HG03457 (cell line): ENCODE results near the gene EFEMP2.
"Not testable (repeated sequence)": the region's sequence is repeated elsewhere in the genome, so short reads cannot be mapped to it uniquely, and the experiment has no call there.

Experiments used
- ATAC-seq: cut with Tn5 transposase; IDR thresholded peaks from one replicate; pipeline ENCODE4 v1.9.1; 2021; ENCODE audit warnings: moderate number of reproducible peaks; ENCODE audit not compliant: unreplicated experiment

EFEMP2 gene

DNA sequence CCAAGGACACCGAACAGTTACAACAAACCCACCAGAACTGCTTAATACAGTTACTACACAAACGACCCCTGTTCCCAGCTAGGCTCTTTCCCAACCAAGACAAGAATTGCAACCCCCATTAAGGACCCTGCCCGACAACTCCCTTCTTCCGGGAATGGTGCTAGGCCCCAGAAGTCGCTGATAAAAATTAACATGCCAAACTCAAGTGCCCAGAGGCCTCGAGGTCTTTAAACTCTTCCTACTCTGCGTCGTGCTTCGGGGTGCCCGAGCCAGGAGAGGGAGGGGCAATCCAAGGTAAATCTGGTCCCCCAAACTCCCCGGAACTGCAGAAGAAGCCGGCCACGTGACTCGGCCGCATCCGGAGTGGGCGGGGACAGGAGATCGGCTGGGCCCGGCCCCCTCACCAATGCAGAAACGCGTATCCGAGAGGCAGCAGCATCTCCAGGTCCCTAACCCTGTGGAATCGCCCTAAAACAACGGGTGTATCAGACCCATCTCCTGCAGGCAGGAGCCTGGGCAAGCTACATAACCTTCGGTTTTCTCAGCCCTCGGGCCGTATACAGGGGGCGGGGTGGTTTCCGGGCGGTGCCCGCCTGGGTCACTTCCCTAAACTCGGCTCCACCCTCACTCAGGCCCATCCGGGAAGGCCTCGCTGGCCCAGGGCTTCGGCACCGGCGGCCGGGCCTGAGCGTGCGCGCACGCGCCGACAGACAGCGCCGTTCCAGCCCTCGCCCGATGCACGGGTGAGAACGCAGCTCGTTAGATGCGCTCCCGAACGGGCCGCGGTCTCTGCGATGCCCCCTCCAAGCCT, 15.7 kb downstream of the EFEMP2 start:
- no peak for ATAC-seq

DNA sequence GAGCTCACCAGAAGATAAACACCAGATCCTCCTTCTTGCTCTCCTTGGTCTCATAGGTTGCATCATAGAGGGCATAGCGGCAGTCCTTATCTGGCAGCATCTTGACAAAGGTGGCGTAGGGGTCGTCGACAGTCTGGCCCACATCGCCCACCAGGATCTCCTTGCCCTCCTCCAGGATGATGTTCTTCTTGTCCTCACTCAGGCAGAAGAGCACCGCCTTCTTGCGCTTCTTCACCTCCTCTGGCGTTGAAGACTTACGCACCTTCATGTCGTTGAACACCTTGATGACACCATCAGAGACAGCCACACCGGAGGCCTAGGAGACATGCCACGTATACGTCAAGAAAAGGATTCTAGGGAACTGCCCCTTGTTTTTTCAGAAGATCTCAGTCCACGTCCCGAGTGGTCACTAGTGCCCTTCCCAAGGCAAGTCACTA, 16.7 kb downstream of the EFEMP2 start:
- no peak for ATAC-seq

- ATAC-seq: no peak
Measured at GRCh38 chr11:65854852-65855837, 17.5 kb downstream of the EFEMP2 start.

GRCh38 chr11:65854161-65854592, 18.4 kb downstream of the EFEMP2 start:
- no peak for ATAC-seq

DNA sequence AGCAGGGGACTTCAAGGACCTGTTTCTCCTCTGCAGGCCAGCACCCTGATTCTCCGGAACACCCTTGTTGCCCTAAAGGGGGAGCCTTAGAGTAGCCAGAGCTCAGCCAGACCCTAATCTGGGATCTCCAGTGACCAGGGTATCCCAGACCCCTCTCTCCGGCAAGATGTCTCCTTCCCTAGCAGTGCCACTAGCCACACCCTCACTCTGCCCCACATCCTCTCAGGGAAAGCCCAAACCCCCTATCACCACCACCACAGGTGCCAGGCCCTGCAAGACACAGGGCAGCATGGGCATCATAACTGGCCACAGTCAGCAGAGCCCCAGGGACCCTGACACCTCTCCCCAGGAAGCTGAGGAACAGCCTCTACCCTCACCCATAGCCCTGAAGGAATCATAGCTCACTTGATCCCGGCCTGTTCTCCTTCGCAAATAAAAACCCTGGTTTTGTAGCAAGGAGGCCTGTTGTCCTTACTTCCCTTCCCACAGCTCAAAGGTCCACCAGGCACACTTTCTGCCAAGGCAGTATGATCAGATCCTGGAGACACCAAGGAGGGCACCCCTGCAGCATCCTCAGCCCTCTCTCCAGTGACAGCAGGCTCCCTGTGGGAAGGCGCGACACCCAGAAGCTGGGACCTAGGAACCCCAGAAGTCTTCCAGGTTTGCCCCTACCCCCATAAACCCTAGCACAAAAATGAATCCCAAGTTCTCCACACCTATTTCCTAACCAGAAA, 19.2 kb downstream of the EFEMP2 start:
- ATAC-seq: no peak

DNA sequence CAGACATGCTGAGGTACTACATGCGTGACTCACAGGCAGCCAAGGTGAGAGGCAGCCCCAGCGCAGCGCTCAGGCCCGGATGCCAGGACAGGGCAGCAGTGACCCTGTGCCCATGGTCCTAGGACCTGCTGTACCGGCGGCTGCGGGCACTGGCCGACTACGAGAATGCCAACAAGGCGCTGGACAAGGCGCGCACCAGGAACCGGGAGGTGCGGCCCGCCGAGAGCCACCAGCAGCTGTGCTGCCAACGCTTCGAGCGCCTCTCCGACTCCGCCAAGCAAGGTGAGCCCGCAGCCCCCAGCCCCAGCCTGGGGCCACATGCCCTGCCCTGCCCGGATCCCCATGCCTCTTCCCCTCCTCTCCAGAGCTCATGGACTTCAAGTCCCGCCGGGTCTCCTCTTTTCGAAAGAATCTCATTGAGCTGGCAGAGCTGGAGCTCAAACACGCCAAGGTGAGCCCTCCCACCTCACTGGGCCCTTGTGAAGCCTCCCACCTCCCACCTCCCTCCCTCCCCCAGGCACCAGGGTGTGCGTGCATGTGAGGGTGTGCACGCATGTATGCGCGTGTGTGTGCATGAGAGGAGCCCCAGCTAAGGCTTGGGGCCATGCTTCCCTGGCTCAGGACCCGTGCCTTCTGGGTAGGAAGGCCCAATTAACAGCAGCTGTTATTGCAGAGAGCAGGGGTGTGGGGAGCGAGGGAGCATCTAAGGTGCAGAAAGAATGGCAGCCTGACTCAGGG, 19.9 kb downstream of the EFEMP2 start:
- ATAC-seq: no peak

DNA sequence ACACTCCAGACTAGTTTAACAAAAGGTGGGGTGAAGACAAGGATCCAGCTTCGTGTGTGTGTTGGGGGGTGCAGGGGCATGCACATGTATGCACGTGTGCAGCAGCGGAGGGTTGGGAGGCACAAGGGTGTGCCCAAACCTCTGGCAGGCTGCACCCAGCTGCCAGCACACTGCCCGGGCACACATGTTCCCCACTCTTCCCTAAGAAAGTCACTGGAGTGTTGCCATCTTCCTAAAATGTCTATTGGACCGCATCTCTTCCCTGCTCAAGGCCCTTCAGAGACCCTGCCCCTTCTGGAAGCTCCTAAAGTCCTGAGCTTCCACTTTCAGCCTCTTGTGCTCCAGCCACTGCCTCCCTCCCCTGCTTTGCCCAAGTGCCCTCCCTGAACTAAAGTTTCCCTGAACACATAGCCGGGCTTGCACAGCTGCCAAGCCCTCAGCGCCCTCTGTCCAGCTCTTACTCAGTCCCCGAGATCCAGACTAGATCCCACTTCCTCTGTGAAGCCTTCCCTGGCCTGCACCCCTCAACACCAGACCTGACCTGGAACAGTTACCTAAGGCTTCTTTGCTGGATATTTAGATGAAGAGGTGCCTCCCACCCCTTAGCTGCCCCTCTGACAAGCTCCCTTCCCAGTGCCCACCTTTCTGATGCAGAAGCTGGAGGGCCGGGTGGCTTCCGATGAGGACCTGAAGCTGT, 20.6 kb downstream of the EFEMP2 start:
- no peak for ATAC-seq

- ATAC-seq: no peak
Measured at GRCh38 chr11:65851083-65851579, 21.5 kb downstream of the EFEMP2 start.

- ATAC-seq: no peak
Measured at GRCh38 chr11:65850217-65851082, 22.1 kb downstream of the EFEMP2 start.

DNA sequence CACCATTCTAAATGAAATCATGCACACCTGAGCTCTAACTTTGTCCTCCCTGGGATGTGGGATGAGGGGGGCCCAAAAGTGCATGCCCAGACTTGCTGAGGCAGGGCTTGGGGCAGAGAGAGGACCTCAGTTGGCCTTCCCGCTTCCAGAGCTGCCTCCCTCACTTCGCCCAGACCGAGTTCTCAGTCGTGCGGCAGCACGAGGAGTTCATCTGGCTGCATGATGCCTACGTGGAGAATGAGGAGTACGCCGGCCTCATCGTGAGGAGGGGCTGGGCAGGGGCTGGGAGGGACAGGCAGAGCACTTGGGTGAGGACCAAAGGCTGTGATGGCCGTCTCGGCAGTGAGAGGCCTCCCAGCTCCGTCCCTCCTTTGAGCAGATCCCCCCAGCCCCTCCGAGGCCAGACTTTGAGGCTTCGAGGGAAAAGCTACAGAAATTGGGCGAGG, 22.8 kb downstream of the EFEMP2 start:
- no peak for ATAC-seq

- ATAC-seq: no peak
Measured at GRCh38 chr11:65849366-65849765, 23.2 kb downstream of the EFEMP2 start.

GRCh38 chr11:65848693-65849092, 23.9 kb downstream of the EFEMP2 start:
- not testable (repeated sequence) for ATAC-seq

GRCh38 chr11:65847746-65848145, 24.9 kb downstream of the EFEMP2 start:
- no peak for ATAC-seq

GRCh38 chr11:65844231-65844872, 28.2 kb downstream of the EFEMP2 start:
- no peak for ATAC-seq

DNA sequence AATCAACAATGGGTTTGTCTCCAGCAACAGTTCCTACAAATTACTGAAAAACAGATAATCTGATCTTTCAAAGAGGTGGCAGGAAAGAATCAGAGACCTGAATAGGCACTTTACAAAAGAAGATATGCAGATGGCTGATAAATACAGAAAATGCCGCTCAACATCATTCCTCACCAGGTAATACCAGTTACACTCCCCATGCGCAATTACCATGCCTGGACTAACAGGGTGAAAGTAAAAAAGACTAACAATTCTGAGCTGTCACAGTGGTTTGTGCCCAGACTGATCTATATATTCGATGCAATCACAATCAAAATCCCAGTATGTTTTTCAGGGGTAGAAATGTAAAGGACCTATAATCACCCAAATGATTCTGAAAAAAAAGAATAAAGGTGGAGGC, 28.8 kb downstream of the EFEMP2 start:
- no peak for ATAC-seq

GRCh38 chr11:65842144-65842543, 30.5 kb downstream of the EFEMP2 start:
- ATAC-seq: no peak

- no peak for ATAC-seq
Measured at GRCh38 chr11:65834202-65834601, 38.4 kb downstream of the EFEMP2 start.
